HepG2 (cell line): ENCODE data around the gene PPY. TPM values are rescaled to one million over a fixed set of nuclear protein-coding genes. Genes with fewer than 3 reads are reported as not detected.

Source experiments
- ATAC-seq: fragments of 200-7000 bp; cut with Tn5 transposase; 3 replicates; pipeline ENCODE4 v1.9.1; 2020; ENCODE audit warnings: mild to moderate bottlenecking, moderate library complexity
- BruUV-seq: library from RNA; stranded (reverse); fragments of 400-500 nt; replicated peaks from 2 replicates; lab custom pipeline; 2021; lab: Mats Ljungman, UMichigan
- CTCF ChIA-PET: fragments of 300-600 bp; formaldehyde crosslinking; extraction: SDS; loops from one replicate; lab custom pipeline; 2021; ENCODE audit warnings: low total read pairs, inconsistent platforms, low intra/inter-chr PET ratio; lab: Yijun Ruan, JAX
- POLR2A ChIA-PET: fragments of 350-600 bp; sonication (Branson Sonifier 250); formaldehyde crosslinking; loops from one replicate; lab custom pipeline; 2020; ENCODE audit warnings: antibody characterized with exemption, inconsistent platforms; lab: Yijun Ruan, JAX
- DNase-seq: peaks from one replicate; pipeline ENCODE4 v3.0.0-alpha.2; 2015; ENCODE audit warnings: low spot score
- FAIRE-seq: peaks from 3 replicates; lab custom pipeline; 2011; peaks lifted over from hg19 to GRCh38; lab: Jason Lieb, UNC
- H2AFZ ChIP-seq: one replicate; pipeline ENCODE4 v1.6.1; 2011; ENCODE audit warnings: low read length, inconsistent platforms
- H3K27ac ChIP-seq: fragments of 300-600 bp; 3 replicates; pipeline ENCODE4 v1.8.0; 2011; ENCODE audit warnings: mixed run types, mild to moderate bottlenecking, mixed read lengths, low read length, inconsistent platforms; ENCODE audit not compliant: insufficient read depth; ENCODE audit errors: extremely low read length
- H3K27me3 ChIP-seq, 2 experiments: fragments of 200-600 bp in 1 of 2; 2 replicates in 1 of 2; 3 replicates in 1 of 2; pipeline versions ENCODE4 v1.6.0 to v1.8.0; 2011; ENCODE audit warnings: low read length in 2 of 2, mild to moderate bottlenecking in 2 of 2, moderate library complexity in 2 of 2, inconsistent platforms in 1 of 2; ENCODE audit not compliant: insufficient read depth in 2 of 2, control insufficient read depth in 1 of 2
- H3K36me3 ChIP-seq, 2 experiments: fragments of 200-600 bp in 1 of 2; replicated peaks in 1 of 2; 2 replicates in 1 of 2; 3 replicates in 1 of 2; pipeline versions ENCODE4 v1.5.1 to v1.8.0; 2011; ENCODE audit warnings: low read length in 2 of 2, inconsistent platforms in 1 of 2; ENCODE audit not compliant: insufficient read depth in 2 of 2, control insufficient read depth in 1 of 2
- H3K4me1 ChIP-seq: 2 replicates; pipeline ENCODE4 v1.5.1; 2012; ENCODE audit warnings: low read length, inconsistent platforms; ENCODE audit not compliant: insufficient read depth
- H3K4me2 ChIP-seq: 2 replicates; pipeline ENCODE4 v1.6.0; 2011; ENCODE audit warnings: low read depth, low read length, inconsistent platforms
- H3K4me3 ChIP-seq, 3 experiments: fragments of 200-600 bp in 1 of 3; sonication (generic), shearing (Covaris generic) in 1 of 3; replicated peaks in 1 of 3; 2 replicates each; pipeline ENCODE4 v1.5.1; 2011 to 2016; ENCODE audit warnings: low read length in 3 of 3, inconsistent platforms in 2 of 3, low read depth in 2 of 3, mild to moderate bottlenecking in 2 of 3, control low read depth in 1 of 3, mixed read lengths in 1 of 3; ENCODE audit not compliant: insufficient read depth in 1 of 3
- H3K79me2 ChIP-seq: one replicate; pipeline ENCODE4 v1.6.1; 2011; ENCODE audit warnings: low read length, inconsistent platforms; ENCODE audit not compliant: insufficient read depth
- H3K9ac ChIP-seq: 2 replicates; pipeline ENCODE4 v1.6.0; 2011; ENCODE audit warnings: mild to moderate bottlenecking, low read depth, low read length, inconsistent platforms; ENCODE audit not compliant: insufficient read depth
- H3K9me3 ChIP-seq: 2 replicates; pipeline ENCODE4 v1.5.1; 2012; ENCODE audit warnings: mild to moderate bottlenecking, low read length
- H4K20me1 ChIP-seq: 2 replicates; pipeline ENCODE4 v1.6.0; 2011; ENCODE audit warnings: inconsistent platforms, mild to moderate bottlenecking, low read length, moderate library complexity; ENCODE audit not compliant: insufficient read depth
- HIC2 ChIP-seq: sonication (generic); formaldehyde crosslinking; IDR thresholded peaks from 2 replicates; pipeline ENCODE4 v1.9.0; 2022; ENCODE audit warnings: low read depth, missing genetic modification reagents
- HIVEP1 ChIP-seq: sonication (generic); formaldehyde crosslinking; IDR thresholded peaks from 2 replicates; pipeline ENCODE4 v1.4.0; 2020; ENCODE audit warnings: mild to moderate bottlenecking, missing genetic modification reagents
- HOXA3 ChIP-seq: sonication (generic); formaldehyde crosslinking; IDR thresholded peaks from 2 replicates; pipeline ENCODE4 v1.5.0; 2020; ENCODE audit warnings: missing genetic modification reagents
- KDM5B ChIP-seq: sonication (generic); formaldehyde crosslinking; IDR thresholded peaks from 2 replicates; pipeline ENCODE4 v1.4.0; 2020; ENCODE audit warnings: missing genetic modification reagents, mild to moderate bottlenecking, borderline replicate concordance
- RFX1 ChIP-seq: fragments of 450-650 bp; IDR thresholded peaks from 2 replicates; pipeline ENCODE4 v1.6.1; 2017
- TFDP2 ChIP-seq: sonication (generic); formaldehyde crosslinking; IDR thresholded peaks from 2 replicates; pipeline ENCODE4 v1.4.0; 2020; ENCODE audit warnings: missing genetic modification reagents
- THAP9 ChIP-seq: sonication (generic); formaldehyde crosslinking; IDR thresholded peaks from 2 replicates; pipeline ENCODE4; 2020; ENCODE audit warnings: missing genetic modification reagents, mild to moderate bottlenecking, borderline replicate concordance
- ZBTB7A ChIP-seq: sonication (generic); formaldehyde crosslinking; IDR thresholded peaks from 2 replicates; pipeline ENCODE4 v1.8.0; 2022; ENCODE audit warnings: mild to moderate bottlenecking, missing genetic modification reagents
- ZNF274 ChIP-seq: sonication (generic); formaldehyde crosslinking; IDR thresholded peaks from 2 replicates; pipeline ENCODE4 v1.5.1; 2020; ENCODE audit warnings: mild to moderate bottlenecking, missing genetic modification reagents
- WGBS: methylation state at CpG from one replicate; pipeline ENCODE4 v1.1.6; 2017; ENCODE audit warnings: low lambda C conversion rate; 5-methylcytosine and 5-hydroxymethylcytosine counted together
- in situ Hi-C: cut with HindIII; loops from 2 replicates; pipeline ENCODE4 v1.10.0; 2017; ENCODE audit warnings: low pct_unique_long_range_greater_than_20kb; ENCODE audit not compliant: extremely low pct_ligation_motif_present
- intact Hi-C: fragments of 100-400 bp; cut with micrococcal nuclease; formaldehyde crosslinking; loops from one replicate; pipeline ENCODE4 v1.10.0; 2022; ENCODE audit not compliant: unreplicated experiment
- polyA plus RNA-seq, 8 experiments: library from polyadenylated mRNA; depleted of rRNA in 3 of 8; stranded (reverse) in 7 of 8; unstranded in 1 of 8; fragments of >200 nt; fragmentation: Illumina TruSeq in 4 of 8; extraction: Trizol in 4 of 8; gene quantifications; 2 replicates each; pipeline versions ENCODE4 v1.2.1 to v1.2.3, GENCODE V29; 2011 to 2016; ENCODE audit warnings: low read depth in 4 of 8, missing spikeins in 1 of 8, mixed read lengths in 1 of 8; ENCODE audit not compliant: insufficient read depth in 1 of 8
- total RNA-seq, 5 experiments: library from RNA; depleted of rRNA; stranded (reverse); fragments of >200 nt; fragmentation: Illumina TruSeq; extraction: Trizol; gene quantifications; 2 replicates each; pipeline ENCODE4 v1.2.3, GENCODE V29; 2016; ENCODE audit warnings: low read depth in 1 of 5

The PPY gene
- total and polyA plus RNA-seq, 2 of the 13 experiments (the other 11 are each of a cell fraction or from before 2014, with no cell fraction given): not detected

DNA sequence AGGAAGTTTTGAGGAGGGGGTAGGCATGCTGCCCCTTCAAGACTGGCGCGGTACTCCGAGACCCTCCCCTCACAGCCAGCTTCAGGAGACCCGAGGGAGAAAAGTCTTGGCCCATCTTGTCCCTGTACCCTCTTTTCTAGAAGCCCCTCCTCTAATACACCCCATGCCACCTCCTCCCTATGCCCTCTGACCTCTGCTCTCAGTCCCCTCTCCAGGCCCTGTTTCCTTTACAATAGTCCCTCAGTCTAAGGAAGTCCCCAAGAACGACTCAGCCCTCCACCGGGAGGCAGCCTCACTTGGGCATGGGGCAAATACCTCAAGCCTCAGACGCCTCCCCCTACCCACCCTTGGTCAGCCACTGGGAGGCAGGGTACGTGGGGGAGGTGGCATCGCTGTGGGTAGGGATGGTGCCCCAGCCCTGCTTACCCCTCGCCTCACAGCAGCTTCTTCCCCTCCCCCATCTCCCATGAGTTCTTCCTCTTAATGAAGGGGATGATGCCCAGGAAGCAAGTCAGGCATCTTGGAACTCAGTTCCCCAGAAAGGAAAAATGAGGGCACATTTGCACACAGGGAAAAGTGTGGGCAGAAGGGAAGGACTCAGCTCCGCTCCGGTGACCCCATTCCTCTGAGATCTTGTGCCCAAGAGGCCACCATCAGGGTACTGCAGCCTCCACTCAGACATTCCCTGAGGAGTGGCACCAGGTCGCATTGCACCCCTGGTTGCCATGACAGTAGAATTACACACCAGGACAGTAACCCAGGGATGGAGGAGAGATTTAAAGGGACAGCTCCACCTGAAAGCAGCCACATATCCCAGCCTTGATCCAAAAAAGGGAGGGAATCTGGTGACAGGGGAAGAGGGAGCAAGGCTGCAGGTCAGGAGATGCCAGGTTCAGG, 41.2 kb downstream of the PPY start:
- CTCF ChIA-PET: no interaction called here
- FAIRE-seq (no peak), ATAC-seq (no peak), DNase-seq (no peak)
- Histone ChIP-seq H3K36me3 (no peaks in the 10 kb centered on the region), H3K4me3 (peak overlapping the region in 1 of 3 experiments; percentile 51; a peak in 1 of 6 replicates), H3K9me3 (no peaks in the 10 kb centered on the region), H3K79me2 (no peaks in the 10 kb centered on the region), H2AFZ (no peak overlapping the region), H3K4me2 (peak overlapping the region; percentile 32), H3K27me3 (peaks cover 15 to 79% of the 10 kb centered on the region in 2 experiments), H3K27ac (no peak overlapping the region), H4K20me1 (peaks cover 2% of the 10 kb centered on the region; the same call in 1 of the 2 replicates), H3K9ac (no peak overlapping the region)
- in situ Hi-C loops: no loop called here
- intact Hi-C loops: no loop called here
- 26% methylated on average over 13 of the region's 13 CpGs for WGBS
- 0 out of 2 replicates have a peak, but pooled peaks have one; percentile 4 for TF ChIP-seq HOXA3 (CRISPR knock-in tag)
- 0 out of 2 replicates have a peak, but pooled peaks have one; percentile 20 for TF ChIP-seq KDM5B (CRISPR knock-in tag)
- peak; percentile 12; the same call in 1 of the 2 replicates for TF ChIP-seq RFX1
- TF ChIP-seq ZBTB7A: 0 out of 2 replicates have a peak, but pooled peaks have one; percentile 25
- no peak for TF ChIP-seq ZNF274 (CRISPR knock-in tag)
- TF ChIP-seq, all 625 proteins: peak for 4
- POLR2A ChIA-PET: no interaction called here
- no TSS peak for BruUV-seq
- peaks cover 17% of the 10 kb centered on the region for H3K4me1 ChIP-seq

DNA sequence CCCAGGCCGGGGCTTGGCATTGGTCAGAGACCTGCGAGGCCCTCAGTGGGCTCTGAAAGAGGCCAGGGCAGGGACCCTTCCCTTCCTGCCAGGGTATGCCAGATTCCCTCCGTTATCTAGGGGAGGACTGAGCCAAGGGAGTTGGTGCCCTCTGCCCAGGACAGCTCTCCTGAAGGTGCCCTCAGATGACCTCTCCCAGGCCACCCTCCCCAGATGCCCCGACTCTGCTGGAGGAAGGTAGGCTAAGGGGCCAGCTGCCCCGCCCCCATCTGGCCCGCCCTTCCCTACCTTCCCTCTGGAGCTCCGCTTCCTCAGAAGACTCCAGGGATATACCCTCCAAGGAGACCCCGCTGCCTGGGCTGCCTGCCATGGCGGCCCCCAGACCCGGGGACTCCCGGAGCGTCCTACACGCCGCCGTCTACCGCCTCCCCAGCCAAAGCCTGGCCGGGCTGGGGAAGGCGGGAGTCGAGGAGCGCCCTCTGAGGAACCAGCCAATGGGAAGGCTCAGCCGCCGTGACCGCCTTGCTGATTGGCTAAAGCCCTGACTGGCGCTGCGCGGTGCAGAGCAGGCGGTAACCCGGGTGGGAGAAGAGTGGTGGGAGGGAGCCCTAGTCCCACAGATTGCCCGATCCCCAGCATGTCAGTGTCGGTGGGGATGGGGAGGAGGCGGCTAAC, 42.0 kb downstream of the PPY start:
- Histone ChIP-seq H3K27me3 (peaks cover 11 to 74% of the 10 kb centered on the region in 2 experiments; a peak in 4 of 5 replicates), H3K79me2 (no peaks in the 10 kb centered on the region), H3K9me3 (no peaks in the 10 kb centered on the region), H3K9ac (no peak overlapping the region), H4K20me1 (peaks cover 2% of the 10 kb centered on the region; the same call in 1 of the 2 replicates), H3K36me3 (no peaks in the 10 kb centered on the region), H3K27ac (no peak overlapping the region), H3K4me2 (peak overlapping the region; percentile 32), H3K4me1 (peaks cover 12% of the 10 kb centered on the region), H3K4me3 (peak overlapping the region in 1 of 3 experiments; percentile 51; a peak in 1 of 6 replicates), H2AFZ (no peak overlapping the region)
- FAIRE-seq: no peak
- CTCF ChIA-PET: no interaction called here
- ATAC-seq: peak; percentile 91
- intact Hi-C loops: no loop called here
- 26% methylated on average over 17 of the region's 31 CpGs for WGBS
- POLR2A ChIA-PET: no interaction called here
- no TSS peak for BruUV-seq
- in situ Hi-C loops: no loop called here
- peak; percentile 63 for DNase-seq
- TF ChIP-seq TFDP2: peak; percentile 59
- 0 out of 2 replicates have a peak, but pooled peaks have one; percentile 45 for TF ChIP-seq HIC2
- 0 out of 2 replicates have a peak, but pooled peaks have one; percentile 30 for TF ChIP-seq HIVEP1 (CRISPR knock-in tag)
- TF ChIP-seq THAP9 (CRISPR knock-in tag): peak; percentile 29; the same call in 1 of the 2 replicates
